PC-3 (cell line): Measurements from ENCODE around the gene PRPH.
"Not testable (repeated sequence)": the region's sequence is repeated elsewhere in the genome, so short reads cannot be mapped to it uniquely, and the experiment has no call there.

Source experiments
- EZH2 ChIP-seq: fragments of 300-600 bp; sonication (generic); IDR thresholded peaks from one replicate; pipeline ENCODE4 v1.6.1; 2017; ENCODE audit warnings: antibody characterized with exemption, mild to moderate bottlenecking, low read length; ENCODE audit not compliant: unreplicated experiment
- EZH2phosphoT487 ChIP-seq: fragments of 300-600 bp; sonication (generic); IDR thresholded peaks from 2 replicates; pipeline ENCODE4 v1.6.1; 2018; ENCODE audit warnings: mild to moderate bottlenecking, antibody characterized with exemption, low read length, borderline replicate concordance
- TF ChIP-seq, protein P1 (sequence below): fragments of 300-600 bp; sonication (generic); conservative IDR thresholded peaks from 2 replicates; pipeline ENCODE4 v1.5.1; 2017; ENCODE audit warnings: antibody characterized with exemption, low read depth, mild to moderate bottlenecking, low read length

DNA sequence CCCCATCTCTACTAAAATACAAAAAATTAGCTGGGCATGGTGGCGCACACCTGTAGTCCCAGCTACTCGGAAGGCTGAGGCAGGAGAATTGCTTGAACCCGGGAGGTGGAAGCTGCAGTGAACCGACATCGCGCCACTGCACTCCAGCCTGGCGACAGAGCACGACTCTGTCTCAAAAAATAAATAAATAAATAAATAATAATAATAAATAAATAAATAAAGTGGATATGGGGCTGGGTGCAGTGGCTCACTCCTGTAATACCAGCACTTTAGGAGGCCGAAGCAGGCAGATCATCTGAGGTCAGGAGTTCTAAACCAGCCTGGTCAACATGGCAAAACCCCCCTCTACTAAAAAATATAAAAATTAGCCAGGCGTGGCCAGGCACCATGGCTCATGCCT, 22.2 kb downstream of the PRPH start:
- TF ChIP-seq, protein P1, sequence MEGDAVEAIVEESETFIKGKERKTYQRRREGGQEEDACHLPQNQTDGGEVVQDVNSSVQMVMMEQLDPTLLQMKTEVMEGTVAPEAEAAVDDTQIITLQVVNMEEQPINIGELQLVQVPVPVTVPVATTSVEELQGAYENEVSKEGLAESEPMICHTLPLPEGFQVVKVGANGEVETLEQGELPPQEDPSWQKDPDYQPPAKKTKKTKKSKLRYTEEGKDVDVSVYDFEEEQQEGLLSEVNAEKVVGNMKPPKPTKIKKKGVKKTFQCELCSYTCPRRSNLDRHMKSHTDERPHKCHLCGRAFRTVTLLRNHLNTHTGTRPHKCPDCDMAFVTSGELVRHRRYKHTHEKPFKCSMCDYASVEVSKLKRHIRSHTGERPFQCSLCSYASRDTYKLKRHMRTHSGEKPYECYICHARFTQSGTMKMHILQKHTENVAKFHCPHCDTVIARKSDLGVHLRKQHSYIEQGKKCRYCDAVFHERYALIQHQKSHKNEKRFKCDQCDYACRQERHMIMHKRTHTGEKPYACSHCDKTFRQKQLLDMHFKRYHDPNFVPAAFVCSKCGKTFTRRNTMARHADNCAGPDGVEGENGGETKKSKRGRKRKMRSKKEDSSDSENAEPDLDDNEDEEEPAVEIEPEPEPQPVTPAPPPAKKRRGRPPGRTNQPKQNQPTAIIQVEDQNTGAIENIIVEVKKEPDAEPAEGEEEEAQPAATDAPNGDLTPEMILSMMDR: not testable (repeated sequence)
- TF ChIP-seq EZH2phosphoT487, EZH2: not testable (repeated sequence)
